Inflammatory macrophage (primary cell): ENCODE data around the gene TBCD.
"Not testable (repeated sequence)": the region's sequence is repeated elsewhere in the genome, so short reads cannot be mapped to it uniquely, and the experiment has no call there.

Source experiments
- DNase-seq, 2 donors: peaks; one replicate each; pipeline ENCODE4 v3.0.0-alpha.2; 2020 to 2022

TBCD gene

GRCh38 chr17:82941021-82942001 is 189.4 kb downstream of the TBCD start:
- no peak for DNase-seq

GRCh38 chr17:82942166-82943130 is 190.6 kb downstream of the TBCD start:
- DNase-seq: no peak

GRCh38 chr17:82943339-82943738 is 191.5 kb downstream of the TBCD start:
- no peak for DNase-seq

GRCh38 chr17:82943751-82944150 is 191.9 kb downstream of the TBCD start:
- no peak for DNase-seq

- no peak for DNase-seq
These were observed 193.1 kb downstream of the TBCD start for GRCh38 chr17:82944990-82945389.

- no peak for DNase-seq
These were observed 194.2 kb downstream of the TBCD start for GRCh38 chr17:82946081-82946480.

- no peak for DNase-seq
These were observed 195.5 kb downstream of the TBCD start for GRCh38 chr17:82947051-82947991.

- no peak for DNase-seq
These were observed 196.2 kb downstream of the TBCD start for GRCh38 chr17:82948081-82948511.

- DNase-seq: no peak
These were observed 197.1 kb downstream of the TBCD start for GRCh38 chr17:82948957-82949356.

- DNase-seq: no peak
These were observed 197.5 kb downstream of the TBCD start for GRCh38 chr17:82949361-82949760.

- no peak for DNase-seq
These were observed 198.1 kb downstream of the TBCD start for GRCh38 chr17:82949984-82950383.

- DNase-seq: no peak
These were observed 198.7 kb downstream of the TBCD start for GRCh38 chr17:82950525-82951102.

GRCh38 chr17:82952019-82952418 is 200.2 kb downstream of the TBCD start:
- no peak for DNase-seq

- not testable (repeated sequence) for DNase-seq
These were observed 203.2 kb downstream of the TBCD start for GRCh38 chr17:82955106-82955505.

- DNase-seq: not testable (repeated sequence)
These were observed 203.8 kb downstream of the TBCD start for GRCh38 chr17:82955627-82956026.

GRCh38 chr17:82956146-82956725 is 204.4 kb downstream of the TBCD start:
- DNase-seq: no peak

GRCh38 chr17:82956726-82957468 is 205.0 kb downstream of the TBCD start:
- DNase-seq: no peak

GRCh38 chr17:82957469-82957795 is 205.6 kb downstream of the TBCD start:
- no peak for DNase-seq

GRCh38 chr17:82957961-82958561 is 206.2 kb downstream of the TBCD start:
- DNase-seq: no peak
